ENCODE results near the gene LAMB4. TPM values are rescaled to one million over a fixed set of nuclear protein-coding genes. Genes with fewer than 3 reads are reported as not detected.

The LAMB4 gene
- total and polyA plus RNA-seq, 12 donors, result 0.15 to 0.69 (median 0.25) TPM; not detected in 3

DNA sequence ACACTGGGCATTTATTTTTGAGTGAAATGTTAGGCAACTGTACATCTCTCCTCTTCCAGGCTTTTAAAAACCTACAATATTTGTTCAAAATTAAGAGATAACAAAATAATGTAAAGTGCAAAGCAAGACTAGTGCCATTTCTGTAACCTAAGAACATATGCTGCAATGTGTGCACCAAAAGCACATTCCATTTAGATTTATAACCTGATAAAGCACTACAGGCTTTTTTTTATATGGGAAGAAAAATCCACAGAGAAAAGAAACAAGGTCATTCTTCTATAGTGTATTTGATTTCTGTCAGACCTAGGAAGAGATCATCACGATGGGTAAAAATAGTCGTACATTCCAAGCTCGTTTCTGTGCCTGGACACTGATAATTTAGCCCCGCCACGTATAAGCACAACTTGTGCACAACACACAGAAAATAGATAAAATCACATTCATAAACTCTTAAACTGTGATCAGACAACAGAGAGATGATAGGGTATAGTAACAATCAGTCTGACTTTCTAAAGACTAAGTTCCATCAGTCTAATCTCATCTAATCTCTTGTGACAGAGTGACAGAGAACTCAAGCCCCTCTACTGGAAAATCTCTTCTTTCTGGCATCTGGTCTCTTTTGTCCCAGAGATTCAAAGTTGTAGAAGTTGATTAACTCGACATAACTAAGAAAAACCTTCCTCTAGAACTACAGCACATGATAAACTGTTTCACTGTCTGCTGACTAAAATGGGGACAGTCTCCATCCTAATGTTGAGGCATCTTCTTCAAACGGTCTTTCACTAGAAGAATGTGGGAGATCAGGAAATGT, 133.9 kb downstream of the LAMB4 start:
- Histone ChIP-seq H3K36me3 (peaks cover 0 to 57% (median 5%) of the 10 kb centered on the region in 9 donors), H3K27ac (peak overlapping the region in 9 of 10 donors; percentile 56 to 93 (median 62)), H3K9me3 (no peaks in the 10 kb centered on the region), H3K27me3 (peaks cover 0 to 15% (median 0%) of the 10 kb centered on the region in 7 donors), H3K4me1 (peaks cover 10 to 93% (median 69%) of the 10 kb centered on the region in 9 donors), H3K4me3 (no peak overlapping the region)
- 42 to 44% methylated on average over 7 of the region's 7 CpGs for WGBS, 2 donors
- DNase-seq (no peak), ATAC-seq (no peak)
- intact Hi-C loops (cut with DNase I), result no loop called here
- TF ChIP-seq, protein P1, sequence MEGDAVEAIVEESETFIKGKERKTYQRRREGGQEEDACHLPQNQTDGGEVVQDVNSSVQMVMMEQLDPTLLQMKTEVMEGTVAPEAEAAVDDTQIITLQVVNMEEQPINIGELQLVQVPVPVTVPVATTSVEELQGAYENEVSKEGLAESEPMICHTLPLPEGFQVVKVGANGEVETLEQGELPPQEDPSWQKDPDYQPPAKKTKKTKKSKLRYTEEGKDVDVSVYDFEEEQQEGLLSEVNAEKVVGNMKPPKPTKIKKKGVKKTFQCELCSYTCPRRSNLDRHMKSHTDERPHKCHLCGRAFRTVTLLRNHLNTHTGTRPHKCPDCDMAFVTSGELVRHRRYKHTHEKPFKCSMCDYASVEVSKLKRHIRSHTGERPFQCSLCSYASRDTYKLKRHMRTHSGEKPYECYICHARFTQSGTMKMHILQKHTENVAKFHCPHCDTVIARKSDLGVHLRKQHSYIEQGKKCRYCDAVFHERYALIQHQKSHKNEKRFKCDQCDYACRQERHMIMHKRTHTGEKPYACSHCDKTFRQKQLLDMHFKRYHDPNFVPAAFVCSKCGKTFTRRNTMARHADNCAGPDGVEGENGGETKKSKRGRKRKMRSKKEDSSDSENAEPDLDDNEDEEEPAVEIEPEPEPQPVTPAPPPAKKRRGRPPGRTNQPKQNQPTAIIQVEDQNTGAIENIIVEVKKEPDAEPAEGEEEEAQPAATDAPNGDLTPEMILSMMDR (IDR thresholded peaks at IDR 0.05), result no peak

DNA sequence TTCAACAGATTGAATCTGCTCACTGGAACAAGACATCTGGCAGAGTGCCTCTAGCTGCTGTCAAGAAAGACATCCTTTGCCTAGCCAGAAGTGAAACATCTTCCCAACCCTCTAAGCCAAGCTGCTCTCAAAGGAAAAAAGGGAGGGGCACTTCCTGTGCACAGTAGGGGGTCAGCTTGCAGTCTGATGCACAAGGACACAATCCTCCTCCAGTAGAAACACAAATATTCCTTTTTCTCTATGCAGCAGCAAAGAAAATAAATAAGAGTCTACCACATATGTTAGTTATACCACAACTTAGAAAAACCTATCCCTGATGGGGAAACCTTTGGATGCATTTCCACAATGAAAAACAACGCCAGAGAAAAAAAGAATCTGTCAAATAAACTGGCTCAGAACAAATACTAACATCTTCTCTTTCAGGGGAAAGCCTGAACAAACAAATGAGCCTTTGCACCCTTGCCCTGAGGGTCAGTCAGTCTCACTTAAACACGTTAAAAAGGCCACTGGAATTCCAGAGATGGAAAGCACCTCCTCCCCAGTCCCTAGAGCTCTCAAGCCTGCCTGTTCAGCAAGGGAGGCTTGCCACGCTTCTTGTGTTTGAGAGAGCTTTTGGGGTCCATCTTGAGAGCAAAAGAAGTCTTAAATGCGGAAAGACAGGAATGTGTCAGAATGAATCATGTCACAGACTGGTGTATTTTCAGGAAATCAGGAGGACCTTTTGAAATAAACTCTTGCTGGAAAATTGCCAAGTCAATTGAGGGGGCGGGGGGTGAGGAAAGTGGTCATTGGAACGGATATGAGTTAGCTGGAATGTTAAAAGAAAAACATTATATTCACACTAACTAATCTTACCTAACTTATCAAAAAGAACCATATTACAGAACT, 134.7 kb downstream of the LAMB4 start:
- Histone ChIP-seq H3K9me3 (no peaks in the 10 kb centered on the region), H3K27ac (peak overlapping the region; percentile 31 to 93 (median 60)), H3K36me3 (peaks cover 0 to 57% (median 5%) of the 10 kb centered on the region in 9 donors), H3K4me3 (no peak overlapping the region), H3K27me3 (peaks cover 0 to 7% (median 0%) of the 10 kb centered on the region in 7 donors), H3K4me1 (peaks cover 7 to 93% (median 66%) of the 10 kb centered on the region in 9 donors)
- DNase-seq (peak in 1 of 2 donors; percentile 71), ATAC-seq (peak; percentile 53 to 83 (median 73))
- intact Hi-C loops (cut with DNase I), result no loop called here
- TF ChIP-seq, protein P1 (IDR thresholded peaks at IDR 0.05), result no peak
- WGBS, 2 donors, result 41 to 50% methylated on average over 6 of the region's 6 CpGs

DNA sequence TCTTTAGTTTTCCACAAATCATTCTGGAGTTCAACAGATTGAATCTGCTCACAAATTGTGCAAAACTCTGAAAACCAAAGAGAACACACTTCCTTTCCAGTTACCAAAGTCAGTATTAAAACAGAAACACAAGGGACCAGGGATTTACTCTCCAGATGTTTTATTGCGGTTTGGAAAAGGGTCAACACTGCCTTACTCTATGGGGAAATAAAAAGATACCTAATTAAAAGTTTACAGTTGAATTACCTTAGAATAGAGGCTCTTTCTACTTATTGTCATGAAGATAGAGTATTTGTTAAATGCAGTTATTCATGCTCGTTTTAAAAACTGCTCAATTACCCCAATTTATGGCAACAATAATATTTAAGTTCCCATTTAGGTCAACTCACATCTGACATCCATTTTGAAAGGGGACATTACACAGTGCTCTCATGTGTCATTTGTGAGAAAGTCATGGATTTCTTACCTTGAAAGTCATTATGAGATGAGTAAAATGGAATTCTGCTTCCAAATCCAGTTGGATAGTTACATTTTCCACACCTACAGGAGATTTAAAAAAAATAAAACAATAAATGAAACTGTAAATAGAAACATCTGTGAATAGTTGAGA, 135.6 kb downstream of the LAMB4 start:
- peak in 6 of 8 donors; percentile 15 to 42 (median 34) for ATAC-seq

More for the DNA sequence above, 135.6 kb downstream of the LAMB4 start:
- no peak for DNase-seq
- Histone ChIP-seq H3K27ac (peak overlapping the region; percentile 31 to 93 (median 59)), H3K4me3 (no peak overlapping the region), H3K27me3 (peaks cover 0 to 3% (median 0%) of the 10 kb centered on the region in 7 donors), H3K9me3 (no peaks in the 10 kb centered on the region), H3K36me3 (peaks cover 0 to 57% (median 5%) of the 10 kb centered on the region in 9 donors), H3K4me1 (peaks cover 10 to 93% (median 71%) of the 10 kb centered on the region in 9 donors)
- TF ChIP-seq, protein P1 (IDR thresholded peaks at IDR 0.05), result no peak
- intact Hi-C loops (cut with DNase I), result no loop called here
- 59 to 63% methylated on average over 2 of the region's 2 CpGs for WGBS, 2 donors
